H1 (cell line): Measurements from ENCODE around the gene ASPA. TPM values are rescaled to one million over a fixed set of nuclear protein-coding genes. Genes with fewer than 3 reads are reported as not detected.

Experiments
- CTCF ChIA-PET: fragments of 300-600 bp; sonication (Branson Sonifier 250); formaldehyde crosslinking; loops from one replicate; lab custom pipeline; 2021; ENCODE audit not compliant: partially characterized antibody; lab: Charles Lee
- POLR2A ChIA-PET: fragments of 300-600 bp; sonication (Branson Sonifier 250); formaldehyde crosslinking; loops from one replicate; lab custom pipeline; 2021; ENCODE audit warnings: inconsistent platforms; ENCODE audit not compliant: partially characterized antibody; lab: Charles Lee
- DNase-seq, 2 experiments: peaks; one replicate each; pipeline versions ENCODE4 v3.0.0 to v3.0.0-alpha.2; 2010 to 2022; ENCODE audit warnings: low spot score in 2 of 2, low read depth in 1 of 2, mixed read lengths in 1 of 2
- FAIRE-seq: peaks from 2 replicates; lab custom pipeline; 2011; peaks lifted over from hg19 to GRCh38; lab: Jason Lieb, UNC
- H2AFZ ChIP-seq: 2 replicates; pipeline ENCODE4 v1.8.1; 2012; ENCODE audit warnings: low read length, inconsistent platforms
- H2AK5ac ChIP-seq: 2 replicates; pipeline ENCODE4 v1.6.1; 2013; ENCODE audit warnings: low read depth, low read length
- H2BK120ac ChIP-seq: replicated peaks from 2 replicates; pipeline ENCODE3; 2013; ENCODE audit warnings: low read depth, low read length, inconsistent platforms
- H2BK12ac ChIP-seq: 2 replicates; pipeline ENCODE4 v1.6.1; 2013; ENCODE audit warnings: low read depth, low read length
- H2BK15ac ChIP-seq: 2 replicates; pipeline ENCODE4 v1.6.1; 2013; ENCODE audit warnings: low read length
- H2BK20ac ChIP-seq: 2 replicates; pipeline ENCODE4 v1.6.1; 2013; ENCODE audit warnings: low read length
- H2BK5ac ChIP-seq: 2 replicates; pipeline ENCODE4 v1.6.1; 2013; ENCODE audit warnings: low read depth, low read length
- H3K14ac ChIP-seq: 2 replicates; pipeline ENCODE4 v1.6.1; 2013; ENCODE audit warnings: inconsistent platforms; ENCODE audit not compliant: insufficient read length
- H3K18ac ChIP-seq: 2 replicates; pipeline ENCODE4 v1.6.1; 2013; ENCODE audit warnings: low read length; ENCODE audit errors: extremely low read depth
- H3K23ac ChIP-seq: 2 replicates; pipeline ENCODE4 v1.6.1; 2013; ENCODE audit warnings: inconsistent platforms; ENCODE audit not compliant: insufficient read length
- H3K23me2 ChIP-seq: 2 replicates; pipeline ENCODE4 v1.6.1; 2013; ENCODE audit warnings: low read depth, low read length
- H3K27ac ChIP-seq: 2 replicates; pipeline ENCODE4 v1.6.1; 2011; ENCODE audit warnings: low read depth, low read length, inconsistent platforms
- H3K27me3 ChIP-seq, 4 experiments: replicated peaks in 1 of 4; 1 replicate in 1 of 4; 2 replicates in 3 of 4; pipeline versions ENCODE4 v1.6.1 to v1.8.1; 2011 to 2013; ENCODE audit warnings: low read length in 3 of 4, mild to moderate bottlenecking in 3 of 4, inconsistent platforms in 2 of 4, mixed read lengths in 2 of 4, moderate library complexity in 1 of 4; ENCODE audit not compliant: control insufficient read depth in 3 of 4, insufficient read depth in 3 of 4; ENCODE audit errors: extremely low read depth in 1 of 4
- H3K36me3 ChIP-seq, 4 experiments: 2 replicates each; pipeline versions ENCODE4 v1.6.1 to v1.8.1; 2011 to 2013; ENCODE audit warnings: mild to moderate bottlenecking in 4 of 4, low read length in 3 of 4, moderate library complexity in 2 of 4, control low read depth in 1 of 4, inconsistent platforms in 1 of 4; ENCODE audit not compliant: insufficient read depth in 4 of 4, control insufficient read depth in 2 of 4
- H3K4ac ChIP-seq: replicated peaks from 2 replicates; pipeline ENCODE3; 2013; ENCODE audit warnings: low read length, low read depth, mixed read lengths, inconsistent platforms; ENCODE audit not compliant: insufficient read length
- H3K4me1 ChIP-seq, 4 experiments: replicated peaks in 1 of 4; 1 replicate in 1 of 4; 2 replicates in 3 of 4; pipeline versions ENCODE4 v1.6.1 to v1.8.1; 2011 to 2013; ENCODE audit warnings: low read length in 3 of 4, inconsistent platforms in 2 of 4, mixed read lengths in 1 of 4; ENCODE audit not compliant: insufficient read depth in 4 of 4, control insufficient read depth in 3 of 4
- H3K4me2 ChIP-seq, 2 experiments: 2 replicates each; pipeline versions ENCODE4 v1.6.1 to v1.8.1; 2011 to 2013; ENCODE audit warnings: low read depth in 2 of 2, low read length in 2 of 2, control low read depth in 1 of 2, inconsistent platforms in 1 of 2, mild to moderate bottlenecking in 1 of 2; ENCODE audit not compliant: insufficient read depth in 1 of 2
- H3K4me3 ChIP-seq, 4 experiments: fragments of 200-600, 300-600 bp in 1 of 4; sonication (generic), shearing (Covaris generic), sonication (Bioruptor Twin) in 1 of 4; 2 replicates each; pipeline versions ENCODE4 v1.5.1 to v1.8.1; 2011 to 2016; ENCODE audit warnings: low read length in 4 of 4, low read depth in 3 of 4, control low read depth in 2 of 4, inconsistent platforms in 2 of 4, mild to moderate bottlenecking in 2 of 4, mixed read lengths in 1 of 4, moderate library complexity in 1 of 4; ENCODE audit not compliant: insufficient read depth in 2 of 4; ENCODE audit errors: extremely low read depth in 1 of 4
- H3K56ac ChIP-seq: replicated peaks from 2 replicates; pipeline ENCODE3; 2013; ENCODE audit warnings: low read depth, mild to moderate bottlenecking, mixed read lengths, low read length, inconsistent platforms; ENCODE audit not compliant: insufficient read length
- H3K79me1 ChIP-seq: 2 replicates; pipeline ENCODE4 v1.6.1; 2013; ENCODE audit warnings: low read depth, low read length, control low read depth
- H3K79me2 ChIP-seq, 2 experiments: 2 replicates each; pipeline versions ENCODE4 v1.6.1 to v1.8.1; 2012 to 2013; ENCODE audit warnings: low read length in 2 of 2, mild to moderate bottlenecking in 2 of 2, inconsistent platforms in 1 of 2; ENCODE audit not compliant: insufficient read depth in 2 of 2, control insufficient read depth in 1 of 2
- H3K9ac ChIP-seq, 4 experiments: replicated peaks in 1 of 4; 1 replicate in 1 of 4; 2 replicates in 3 of 4; pipeline versions ENCODE4 v1.6.1 to v1.8.1; 2011 to 2013; ENCODE audit warnings: low read depth in 3 of 4, low read length in 3 of 4, control low read depth in 2 of 4, mild to moderate bottlenecking in 2 of 4, moderate library complexity in 2 of 4, inconsistent platforms in 1 of 4; ENCODE audit errors: extremely low read depth in 1 of 4
- H3K9me3 ChIP-seq, 2 experiments: 2 replicates each; pipeline versions ENCODE4 v1.6.1 to v1.8.1; 2012 to 2013; ENCODE audit warnings: mild to moderate bottlenecking in 2 of 2, moderate library complexity in 2 of 2, control low read depth in 1 of 2, inconsistent platforms in 1 of 2, low read depth in 1 of 2, low read length in 1 of 2, mixed read lengths in 1 of 2; ENCODE audit not compliant: insufficient read depth in 2 of 2
- H4K20me1 ChIP-seq, 2 experiments: replicated peaks in 1 of 2; 2 replicates each; pipeline versions ENCODE3 to v1.8.1; 2011 to 2013; ENCODE audit warnings: inconsistent platforms in 2 of 2, low read length in 2 of 2, mild to moderate bottlenecking in 1 of 2; ENCODE audit not compliant: insufficient read depth in 2 of 2, control insufficient read depth in 1 of 2
- H4K5ac ChIP-seq: 2 replicates; pipeline ENCODE4 v1.6.1; 2013; ENCODE audit warnings: low read length, low read depth, mixed read lengths, inconsistent platforms; ENCODE audit not compliant: insufficient read length
- H4K8ac ChIP-seq: 2 replicates; pipeline ENCODE4 v1.8.0; 2013; ENCODE audit warnings: mild to moderate bottlenecking, moderate library complexity, low read length, inconsistent platforms; ENCODE audit not compliant: insufficient read depth; ENCODE audit errors: extremely low read depth
- H4K91ac ChIP-seq: replicated peaks from 2 replicates; pipeline ENCODE3; 2013; ENCODE audit warnings: low read length, mixed read lengths, inconsistent platforms; ENCODE audit not compliant: insufficient read length
- ASH2L ChIP-seq: fragments of 200-600, 300-600 bp; sonication (generic); IDR thresholded peaks from one replicate; pipeline ENCODE4 v1.7.1; 2017; ENCODE audit warnings: low read length
- ATF2 ChIP-seq: IDR thresholded peaks from 2 replicates; pipeline ENCODE4 v1.6.1; 2012; ENCODE audit warnings: low read length, inconsistent platforms
- BCL11A ChIP-seq, 2 experiments: IDR thresholded peaks; one replicate each; pipeline ENCODE4 v1.6.1; 2011; ENCODE audit warnings: low read depth in 2 of 2, low read length in 2 of 2, mild to moderate bottlenecking in 2 of 2
- EGR1 ChIP-seq: IDR thresholded peaks from 2 replicates; pipeline ENCODE4 v1.6.1; 2011; ENCODE audit warnings: low read depth, low read length, borderline replicate concordance
- FOSL1 ChIP-seq: IDR thresholded peaks from 2 replicates; pipeline ENCODE4 v1.6.1; 2011; ENCODE audit warnings: mild to moderate bottlenecking, low read depth, low read length, moderate library complexity; ENCODE audit not compliant: insufficient read depth
- GTF2F1 ChIP-seq: IDR thresholded peaks from 2 replicates; pipeline ENCODE4 v1.6.1; 2012; ENCODE audit warnings: low read depth, low read length, improper control_type of control experiment, borderline replicate concordance
- HDAC6 ChIP-seq: IDR thresholded peaks from one replicate; pipeline ENCODE4 v1.7.1; 2012; ENCODE audit warnings: low read depth, mild to moderate bottlenecking, inconsistent platforms, low read length, moderate library complexity
- JUN ChIP-seq: IDR thresholded peaks from 2 replicates; pipeline ENCODE4 v1.6.1; 2011; ENCODE audit warnings: low read depth, mild to moderate bottlenecking, improper control_type of control experiment, low read length
- JUND ChIP-seq: IDR thresholded peaks from 2 replicates; pipeline ENCODE4 v1.6.1; 2011; ENCODE audit warnings: mild to moderate bottlenecking, improper control_type of control experiment, low read length
- POLR2A ChIP-seq, 2 experiments: IDR thresholded peaks; 1 replicate in 1 of 2; 2 replicates in 1 of 2; pipeline ENCODE4 v1.6.1; 2011; ENCODE audit warnings: low read depth in 2 of 2, low read length in 2 of 2, mild to moderate bottlenecking in 2 of 2; ENCODE audit errors: control extremely low read depth in 1 of 2
- SAP30 ChIP-seq: fragments of 300-600 bp; sonication (generic); IDR thresholded peaks from 2 replicates; pipeline ENCODE4 v1.7.1; 2012; ENCODE audit warnings: low read length, moderate library complexity, mild to moderate bottlenecking, inconsistent platforms; ENCODE audit not compliant: insufficient read depth, insufficient replicate concordance
- SIN3A ChIP-seq, 2 experiments: IDR thresholded peaks in 1 of 2; conservative IDR thresholded peaks in 1 of 2; 2 replicates each; pipeline ENCODE4 v1.6.1; 2011 to 2012; ENCODE audit warnings: low read length in 2 of 2, improper control_type of control experiment in 1 of 2, low read depth in 1 of 2, mild to moderate bottlenecking in 1 of 2
- SP1 ChIP-seq: IDR thresholded peaks from 2 replicates; pipeline ENCODE4 v1.6.1; 2011; ENCODE audit warnings: low read depth, low read length
- WGBS, 2 experiments: shearing (Covaris generic) in 1 of 2; methylation state at CpG; one replicate each; pipeline versions ENCODE4 v1.1.6 to v1.1.7; 2013 to 2015; ENCODE audit warnings: low lambda C conversion rate in 2 of 2, mixed read lengths in 2 of 2, inconsistent platforms in 1 of 2, low coverage in 1 of 2, missing lambda C conversion rate in 1 of 2; ENCODE audit not compliant: insufficient replicate concordance in 2 of 2, insufficient coverage in 1 of 2, insufficient read length in 1 of 2; ENCODE audit errors: extremely low coverage in 1 of 2, missing lambda C conversion rate in 1 of 2; 5-methylcytosine and 5-hydroxymethylcytosine counted together
- polyA plus RNA-seq, 7 experiments: library from polyadenylated mRNA; depleted of rRNA in 3 of 7; stranded (reverse) in 5 of 7; unstranded in 2 of 7; fragments of >200 nt in 5 of 7; fragments of 200-250 nt in 2 of 7; gene quantifications; 1 replicate in 5 of 7; 2 replicates in 1 of 7; 4 replicates in 1 of 7; pipeline versions ENCODE4 v1.2.1 to v1.2.3, GENCODE V29; 2011 to 2013; ENCODE audit warnings: missing spikeins in 2 of 7, mixed read lengths in 2 of 7
- total RNA-seq: library from RNA; stranded (reverse); fragmentation: NEBNext Ultra II Directional; extraction: Animal tissue kit (Norgen Biotek cat#: 25700); gene quantifications from 2 replicates; pipeline ENCODE4 v1.2.1, GENCODE V29; 2021

Gene ASPA
- total and polyA plus RNA-seq, 2 of the 8 experiments (the other 6 are each of a cell fraction or from before 2014, with no cell fraction given) = 0.03 TPM; not detected in 1

DNA sequence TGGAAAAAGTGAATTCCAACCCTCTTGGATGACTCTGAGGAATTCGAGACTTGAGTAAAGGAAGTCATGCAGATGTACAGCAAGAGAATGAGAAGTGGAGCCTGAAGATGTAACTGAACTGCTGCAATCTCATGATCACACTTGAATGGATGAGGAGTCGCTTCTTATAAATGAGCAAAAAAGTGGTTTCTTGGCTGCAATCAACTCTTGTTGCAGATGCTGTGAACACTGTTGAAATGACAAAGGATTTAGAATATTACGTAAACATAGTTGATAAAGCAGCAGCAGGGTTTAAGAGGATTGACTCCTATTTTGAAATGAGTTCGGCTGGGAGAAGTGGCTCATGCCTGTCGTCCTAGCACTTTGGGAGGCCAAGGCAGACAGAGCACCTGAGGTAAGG lies 25.5 kb downstream of the ASPA start:
- CTCF ChIA-PET = interaction anchor here (0.6 kb wide), 2 partner anchors 517 to 631 kb away, joined by 3 to 4 read pairs; no protein-coding TSS in a partner anchor

More for the DNA sequence above, 25.5 kb downstream of the ASPA start:
- no peak overlapping the region for H4K8ac ChIP-seq
- no peak overlapping the region for H3K56ac ChIP-seq
- H3K4ac ChIP-seq = no peak overlapping the region
- no peak overlapping the region for H4K5ac ChIP-seq
- no peaks in the 10 kb centered on the region for H4K20me1 ChIP-seq
- no peaks in the 10 kb centered on the region for H3K36me3 ChIP-seq
- WGBS, 2 experiments = 92% methylated on average over 5 of the region's 5 CpGs; no CpG with 5 or more reads in 1 of the 2 experiments
- no peaks in the 10 kb centered on the region for H3K27me3 ChIP-seq
- H3K4me1 ChIP-seq = peaks cover 0 to 8% (median under 1%) of the 10 kb centered on the region in 4 experiments; a peak in 2 of 7 replicates
- no peak overlapping the region for H3K4me3 ChIP-seq
- H3K14ac ChIP-seq = no peak overlapping the region
- H3K9me3 ChIP-seq = peaks cover 0 to 6% of the 10 kb centered on the region in 2 experiments; a peak in 3 of 4 replicates
- no peak overlapping the region for H3K23ac ChIP-seq
- no peak overlapping the region for H2BK12ac ChIP-seq
- POLR2A ChIA-PET = interaction anchor here (0.6 to 0.8 kb wide), 2 partner anchors 11 to 22 kb away, joined by 3 to 4 read pairs; no protein-coding TSS in a partner anchor
- no peak overlapping the region for H2AK5ac ChIP-seq
- DNase-seq (no peak), FAIRE-seq (peak; percentile 45)
- H4K91ac ChIP-seq = no peak overlapping the region
- H2BK20ac ChIP-seq = no peak overlapping the region
- H3K27ac ChIP-seq = no peak overlapping the region
- H2AFZ ChIP-seq = no peak overlapping the region
- no peak overlapping the region for H2BK15ac ChIP-seq
- TF ChIP-seq EGR1 (no peak), SP1 (no peak), FOSL1 (no peak), GTF2F1 (no peak), SAP30 (no peak), JUN (no peak), HDAC6 (no peak), POLR2A (IDR thresholded peaks at IDR 0.05; ENCODE audit: control extremely low read depth in 1 of 2, low read depth in 2 of 2, low read length in 2 of 2) (no peak), ASH2L (no peak), BCL11A (IDR thresholded peaks at IDR 0.05; ENCODE audit: low read depth in 2 of 2, low read length in 2 of 2) (no peak), ATF2 (no peak), JUND (no peak), SIN3A (conservative IDR thresholded peaks at IDR 0.05 in 1 of 2, IDR thresholded peaks at IDR 0.05 in 1 of 2; ENCODE audit: low read depth in 1 of 2, low read length in 2 of 2) (no peak)
- no peak overlapping the region for H2BK120ac ChIP-seq
- H3K23me2 ChIP-seq = no peaks in the 10 kb centered on the region
- H3K79me1 ChIP-seq = no peaks in the 10 kb centered on the region
- no peak overlapping the region for H3K18ac ChIP-seq
- H3K4me2 ChIP-seq = no peak overlapping the region
- H3K9ac ChIP-seq = no peak overlapping the region
- no peaks in the 10 kb centered on the region for H3K79me2 ChIP-seq
- no peak overlapping the region for H2BK5ac ChIP-seq
